A549 (cell line): Measurements from ENCODE around the gene ARAP3. TPM values are rescaled to one million over a fixed set of nuclear protein-coding genes. Genes with fewer than 3 reads are reported as not detected.

Experiments used
- ATAC-seq, 2 experiments: fragments of 200-7000 bp in 1 of 2; fragments of >200 bp in 1 of 2; cut with Nextera tagmentation in 1 of 2; cut with Tn5 transposase in 1 of 2; 3 replicates each; pipeline versions ENCODE4 v1.8.0 to v1.9.1; 2018 to 2020; ENCODE audit warnings: mild to moderate bottlenecking in 1 of 2, moderate library complexity in 1 of 2
- CTCF ChIA-PET: fragments of 300-600 bp; sonication (Branson Sonifier 250); formaldehyde crosslinking; extraction: SDS; loops from one replicate; lab custom pipeline; 2021; ENCODE audit warnings: antibody characterized with exemption, inconsistent platforms; lab: Yijun Ruan, JAX
- POLR2A ChIA-PET: fragments of 350-600 bp; formaldehyde crosslinking; extraction: SDS; loops from one replicate; lab custom pipeline; 2021; ENCODE audit warnings: antibody characterized with exemption, inconsistent platforms; lab: Yijun Ruan, JAX
- DNase-seq, 2 experiments: peaks; one replicate each; pipeline versions ENCODE4 v3.0.0 to v3.0.0-alpha.2; 2011 to 2016; ENCODE audit warnings: low read depth in 1 of 2, low spot score in 1 of 2
- FAIRE-seq: peaks from 2 replicates; lab custom pipeline; 2011; peaks lifted over from hg19 to GRCh38; lab: Jason Lieb, UNC
- H3K27ac ChIP-seq, 2 experiments: fragments of >200 bp; sonication (Bioruptor Twin); formaldehyde crosslinking; 3 replicates each; pipeline ENCODE4 v1.5.1; 2016 to 2017
- H3K4me1 ChIP-seq: fragments of >200 bp; sonication (Bioruptor Twin); formaldehyde crosslinking; 3 replicates; pipeline ENCODE4 v1.6.1; 2016
- H3K4me2 ChIP-seq: fragments of >200 bp; sonication (Bioruptor Twin); formaldehyde crosslinking; 3 replicates; pipeline ENCODE4 v1.6.1; 2016
- H3K4me3 ChIP-seq: fragments of >200 bp; sonication (Bioruptor Twin); formaldehyde crosslinking; 3 replicates; pipeline ENCODE4 v1.5.1; 2016
- H3K9me3 ChIP-seq: fragments of >200 bp; sonication (Bioruptor Twin); formaldehyde crosslinking; 3 replicates; pipeline ENCODE4 v1.6.1; 2016
- FOXS1 ChIP-seq: fragments of 250-450 bp; sonication (Bioruptor Pico); IDR thresholded peaks from 2 replicates; pipeline ENCODE4 v1.5.0; 2020; ENCODE audit warnings: mild to moderate bottlenecking, moderate library complexity
- HOXB13 ChIP-seq: fragments of 250-450 bp; sonication (Bioruptor Pico); IDR thresholded peaks from 2 replicates; pipeline ENCODE4 v1.5.0; 2020; ENCODE audit warnings: low read depth, mild to moderate bottlenecking, moderate library complexity
- JUN ChIP-seq, 2 experiments: fragments of >200 bp; sonication (Bioruptor Twin); formaldehyde crosslinking; IDR thresholded peaks; 2 replicates in 1 of 2; 3 replicates in 1 of 2; pipeline ENCODE4 v1.6.1; 2016 to 2017
- KDM1A ChIP-seq: fragments of 200-600 bp; sonication (generic); IDR thresholded peaks from 2 replicates; pipeline ENCODE4 v1.6.1; 2016; ENCODE audit warnings: low read depth, mild to moderate bottlenecking
- NFE2L2 ChIP-seq: fragments of 150-350 bp; conservative IDR thresholded peaks from 2 replicates; pipeline ENCODE4 v1.6.1; 2014; ENCODE audit warnings: low read length
- PHF8 ChIP-seq: fragments of 200-600 bp; sonication (generic); IDR thresholded peaks from 2 replicates; pipeline ENCODE4 v1.6.1; 2016; ENCODE audit warnings: low read depth, mild to moderate bottlenecking, antibody characterized with exemption, moderate library complexity, borderline replicate concordance
- POLR2A ChIP-seq: IDR thresholded peaks from 2 replicates; pipeline ENCODE4 v1.6.1; 2012; ENCODE audit warnings: mild to moderate bottlenecking, low read length
- REST ChIP-seq: fragments of 200-600 bp; sonication (generic); IDR thresholded peaks from 2 replicates; pipeline ENCODE4 v1.6.1; 2016; ENCODE audit warnings: antibody characterized with exemption, mild to moderate bottlenecking, moderate library complexity
- TP53 ChIP-seq: fragments of 250-450 bp; sonication (Bioruptor Pico); IDR thresholded peaks from 2 replicates; pipeline ENCODE4 v1.5.0; 2021; ENCODE audit warnings: mild to moderate bottlenecking, moderate library complexity
- USF2 ChIP-seq: fragments of 450-650 bp; IDR thresholded peaks from 2 replicates; pipeline ENCODE4 v1.6.1; 2014; ENCODE audit warnings: antibody characterized with exemption
- ZC3H11A ChIP-seq: fragments of 450-650 bp; IDR thresholded peaks from 2 replicates; pipeline ENCODE4 v1.6.1; 2014; ENCODE audit warnings: antibody characterized with exemption, mild to moderate bottlenecking
- WGBS: methylation state at CpG from one replicate; pipeline ENCODE4 v1.1.6; 2017; ENCODE audit errors: missing lambda C conversion rate; 5-methylcytosine and 5-hydroxymethylcytosine counted together
- polyA plus RNA-seq, 4 experiments: library from polyadenylated mRNA; depleted of rRNA in 3 of 4; stranded (reverse); fragments of >200 nt; fragmentation: RNase III in 1 of 4; extraction: RNeasy Plus Mini Kit Qiagen cat#74134 plus additional on column Dnase treatment in 1 of 4; gene quantifications; 2 replicates in 3 of 4; 3 replicates in 1 of 4; pipeline ENCODE4 v1.2.3, GENCODE V29; 2011 to 2017
- TF ChIP-seq, protein P1 (sequence below): fragments of >200 bp; sonication (Bioruptor Twin); formaldehyde crosslinking; IDR thresholded peaks from 3 replicates; pipeline ENCODE4 v1.6.1; 2016
- TF ChIP-seq, protein P2 (sequence below): fragments of 250-450 bp; sonication (Bioruptor Pico); IDR thresholded peaks from 2 replicates; pipeline ENCODE4 v1.5.0; 2021; ENCODE audit warnings: mild to moderate bottlenecking, moderate library complexity, borderline replicate concordance

The ARAP3 gene
- polyA plus RNA-seq, 2 of the 4 experiments (the other 2 are of a cell fraction): 3.0 to 6.6 TPM

DNA sequence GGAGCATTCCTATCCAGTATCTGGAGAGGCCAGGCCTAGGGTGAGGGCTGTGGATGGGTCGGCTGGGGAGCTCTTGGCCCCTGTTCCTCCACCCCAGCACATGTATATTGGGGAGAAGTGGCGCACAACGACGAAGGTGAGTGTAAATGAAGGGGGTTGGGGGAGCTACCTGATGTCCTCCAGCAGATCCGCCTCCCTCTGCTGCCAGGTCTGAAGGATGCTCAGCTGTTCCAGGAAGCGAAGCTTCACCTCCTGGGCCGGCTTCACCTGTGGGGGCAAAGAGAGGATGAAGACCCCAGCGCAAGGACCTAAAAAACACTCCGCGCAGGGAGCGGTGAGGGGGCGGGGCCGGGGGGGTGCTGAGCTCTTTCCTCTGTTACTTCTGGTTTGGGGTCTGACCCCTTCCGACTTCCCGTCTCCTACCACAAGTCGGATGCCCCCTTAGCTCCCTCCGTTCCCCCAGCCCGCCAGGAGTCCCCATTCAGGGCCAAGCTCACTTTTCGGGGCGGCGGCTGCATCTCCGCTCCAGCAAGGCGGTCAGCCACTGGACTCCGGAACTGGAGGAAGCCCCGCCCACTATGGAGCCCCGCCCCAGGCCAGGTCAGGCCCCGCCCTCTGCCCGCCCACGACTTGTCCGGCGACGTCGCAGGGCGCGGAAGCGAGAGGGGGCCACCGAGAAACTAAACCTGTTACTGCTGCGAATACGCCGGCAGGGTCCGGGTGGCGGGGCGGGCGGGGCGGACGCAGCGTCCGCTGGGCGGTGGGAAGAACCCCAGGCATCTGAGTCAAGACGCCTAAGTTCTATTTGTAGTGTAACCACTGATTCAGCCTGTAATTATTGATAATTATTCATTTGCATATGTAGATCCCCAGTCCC, 30.9 kb downstream of the ARAP3 start, which contains the start of gene FCHSD1:
TSS of gene FCHSD1 (minus strand) at position 568 of the 877 bp plus-strand sequence. CDS start at position 518, 50 bp downstream.
- 8% methylated on average over 17 of the region's 50 CpGs for WGBS
- peak; percentile 81 to 96 for ATAC-seq
- ChIA-PET POLR2A (interaction anchor here (0.6 to 1.7 kb wide), 4 partner anchors 8 to 89 kb away, joined by 3 to 14 read pairs (median 4); partner anchors contain the start of genes HDAC3 and RELL2), CTCF (interaction anchor here (0.9 to 2.7 kb wide), 8 partner anchors 9 to 310 kb away, joined by 3 to 17 read pairs (median 3); partner anchors contain the start of gene DIAPH1)
- TF ChIP-seq REST: no peak
- TF ChIP-seq NFE2L2: no peak
- TF ChIP-seq HOXB13: no peak
- no peak for TF ChIP-seq ZC3H11A
- peak in 1 of 2 experiments; percentile 28; a peak in 1 of 5 replicates for TF ChIP-seq JUN (IDR thresholded peaks at IDR 0.05)
- no peak for TF ChIP-seq FOXS1
- peak; percentile 59 for TF ChIP-seq POLR2A
- TF ChIP-seq TP53 (CRISPR knock-in tag): no peak
- TF ChIP-seq, protein P1, sequence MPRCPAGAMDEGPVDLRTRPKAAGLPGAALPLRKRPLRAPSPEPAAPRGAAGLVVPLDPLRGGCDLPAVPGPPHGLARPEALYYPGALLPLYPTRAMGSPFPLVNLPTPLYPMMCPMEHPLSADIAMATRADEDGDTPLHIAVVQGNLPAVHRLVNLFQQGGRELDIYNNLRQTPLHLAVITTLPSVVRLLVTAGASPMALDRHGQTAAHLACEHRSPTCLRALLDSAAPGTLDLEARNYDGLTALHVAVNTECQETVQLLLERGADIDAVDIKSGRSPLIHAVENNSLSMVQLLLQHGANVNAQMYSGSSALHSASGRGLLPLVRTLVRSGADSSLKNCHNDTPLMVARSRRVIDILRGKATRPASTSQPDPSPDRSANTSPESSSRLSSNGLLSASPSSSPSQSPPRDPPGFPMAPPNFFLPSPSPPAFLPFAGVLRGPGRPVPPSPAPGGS: 0 out of 3 replicates have a peak, but pooled peaks have one; percentile 34
- peak; percentile 51; the same call in 1 of the 2 replicates for TF ChIP-seq PHF8
- TF ChIP-seq, protein P2, sequence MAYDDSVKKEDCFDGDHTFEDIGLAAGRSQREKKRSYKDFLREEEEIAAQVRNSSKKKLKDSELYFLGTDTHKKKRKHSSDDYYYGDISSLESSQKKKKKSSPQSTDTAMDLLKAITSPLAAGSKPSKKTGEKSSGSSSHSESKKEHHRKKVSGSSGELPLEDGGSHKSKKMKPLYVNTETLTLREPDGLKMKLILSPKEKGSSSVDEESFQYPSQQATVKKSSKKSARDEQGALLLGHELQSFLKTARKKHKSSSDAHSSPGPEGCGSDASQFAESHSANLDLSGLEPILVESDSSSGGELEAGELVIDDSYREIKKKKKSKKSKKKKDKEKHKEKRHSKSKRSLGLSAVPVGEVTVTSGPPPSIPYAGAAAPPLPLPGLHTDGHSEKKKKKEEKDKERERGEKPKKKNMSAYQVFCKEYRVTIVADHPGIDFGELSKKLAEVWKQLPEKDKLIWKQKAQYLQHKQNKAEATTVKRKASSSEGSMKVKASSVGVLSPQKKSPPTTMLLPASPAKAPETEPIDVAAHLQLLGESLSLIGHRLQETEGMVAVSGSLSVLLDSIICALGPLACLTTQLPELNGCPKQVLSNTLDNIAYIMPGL: no peak
- Histone ChIP-seq H3K4me2 (peak within 1 kb of the TSS; percentile 67), H3K4me1 (peaks cover 4% of the 10 kb centered on the region; the same call in 1 of the 3 replicates), H3K9me3 (no peaks in the 10 kb centered on the region), H3K27ac (peak within 1 kb of the TSS; percentile 61 to 90), H3K4me3 (peak within 1 kb of the TSS; percentile 70)
- peak; percentile 82 to 98 for DNase-seq
- no peak for FAIRE-seq

- Histone ChIP-seq H3K4me2 (no peak overlapping the region), H3K9me3 (no peaks in the 10 kb centered on the region), H3K4me3 (no peak overlapping the region)
- no peak for DNase-seq
- TF ChIP-seq KDM1A: peak; percentile 61; the same call in 1 of the 2 replicates
- TF ChIP-seq USF2: no peak
- TF ChIP-seq, all 56 proteins: peak for 1
- CTCF ChIA-PET: interaction anchor here (1.0 to 4.6 kb wide), 5 partner anchors 9 to 311 kb away, joined by 3 to 22 read pairs (median 6); partner anchors contain the start of genes HDAC3 and RELL2
- POLR2A ChIA-PET: no interaction called here
- FAIRE-seq: no peak
- Histone ChIP-seq H3K4me1 (peaks cover 4% of the 10 kb centered on the region; the same call in 1 of the 3 replicates), H3K27ac (no peak overlapping the region)
- ATAC-seq: no peak
These were observed 32.1 kb downstream of the ARAP3 start for GRCh38 chr5:141649972-141650371.
